Prostate gland (tissue), 2 donors: ENCODE measurements around the gene CHCHD1.

ENCODE experiments used
- POLR2A ChIP-seq: fragments of 450-650 bp; IDR thresholded peaks from one replicate; pipeline ENCODE4 v1.6.1; 2016; ENCODE audit warnings: antibody characterized with exemption, mild to moderate bottlenecking
- POLR2AphosphoS5 ChIP-seq: sonication (generic); formaldehyde crosslinking; IDR thresholded peaks from one replicate; pipeline ENCODE4 v1.6.1; 2017; ENCODE audit warnings: antibody characterized with exemption
- TF ChIP-seq, protein P1 (sequence below), 4 experiments: fragments of 200-600 bp in 2 of 4; fragments of 450-650 bp in 2 of 4; sonication (generic) in 2 of 4; IDR thresholded peaks; 1 replicate in 3 of 4; 2 replicates in 1 of 4; pipeline ENCODE4 v1.5.1; 2016 to 2019; ENCODE audit warnings: antibody characterized with exemption in 4 of 4, mild to moderate bottlenecking in 2 of 4, moderate library complexity in 2 of 4

DNA sequence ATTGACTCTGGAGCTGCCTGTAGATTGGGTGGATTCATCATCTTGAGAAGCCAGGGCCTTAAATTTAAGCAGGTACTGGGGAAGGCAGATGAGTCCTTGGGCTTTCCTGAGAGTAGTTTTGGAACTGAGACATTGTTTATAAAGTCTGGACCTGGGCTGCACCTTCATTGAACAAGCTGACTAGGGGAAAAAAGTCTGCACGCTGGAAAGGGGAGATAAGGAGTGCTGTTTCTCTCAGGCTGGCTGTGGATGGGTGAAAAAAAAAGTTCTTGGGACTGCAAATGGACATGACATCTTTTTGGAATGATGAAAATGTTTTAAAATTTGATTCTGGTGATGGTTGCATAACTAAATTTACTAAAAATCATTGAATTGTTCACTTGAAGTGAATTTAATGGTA is 25.7 kb upstream of the CHCHD1 start:
- TF ChIP-seq, protein P1, sequence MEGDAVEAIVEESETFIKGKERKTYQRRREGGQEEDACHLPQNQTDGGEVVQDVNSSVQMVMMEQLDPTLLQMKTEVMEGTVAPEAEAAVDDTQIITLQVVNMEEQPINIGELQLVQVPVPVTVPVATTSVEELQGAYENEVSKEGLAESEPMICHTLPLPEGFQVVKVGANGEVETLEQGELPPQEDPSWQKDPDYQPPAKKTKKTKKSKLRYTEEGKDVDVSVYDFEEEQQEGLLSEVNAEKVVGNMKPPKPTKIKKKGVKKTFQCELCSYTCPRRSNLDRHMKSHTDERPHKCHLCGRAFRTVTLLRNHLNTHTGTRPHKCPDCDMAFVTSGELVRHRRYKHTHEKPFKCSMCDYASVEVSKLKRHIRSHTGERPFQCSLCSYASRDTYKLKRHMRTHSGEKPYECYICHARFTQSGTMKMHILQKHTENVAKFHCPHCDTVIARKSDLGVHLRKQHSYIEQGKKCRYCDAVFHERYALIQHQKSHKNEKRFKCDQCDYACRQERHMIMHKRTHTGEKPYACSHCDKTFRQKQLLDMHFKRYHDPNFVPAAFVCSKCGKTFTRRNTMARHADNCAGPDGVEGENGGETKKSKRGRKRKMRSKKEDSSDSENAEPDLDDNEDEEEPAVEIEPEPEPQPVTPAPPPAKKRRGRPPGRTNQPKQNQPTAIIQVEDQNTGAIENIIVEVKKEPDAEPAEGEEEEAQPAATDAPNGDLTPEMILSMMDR (IDR thresholded peaks at IDR 0.05), result no peak
- TF ChIP-seq POLR2A (no peak), POLR2AphosphoS5 (no peak)
